IPS-18c (cell line): ENCODE data around the gene NTRK3.
"Not testable (repeated sequence)": the region's sequence is repeated elsewhere in the genome, so short reads cannot be mapped to it uniquely, and the experiment has no call there.

ENCODE experiments used
- H3K4me3 ChIP-seq: 2 replicates; pipeline ENCODE4 v1.7.0; 2013; ENCODE audit warnings: low read depth, mild to moderate bottlenecking, low read length, moderate library complexity; ENCODE audit not compliant: insufficient read depth
- H3K9me3 ChIP-seq: one replicate; pipeline ENCODE4 v1.6.1; 2013; ENCODE audit warnings: mild to moderate bottlenecking, low read length, moderate library complexity; ENCODE audit not compliant: control insufficient read depth, insufficient read depth

Gene NTRK3

GRCh38 chr15:88083811-88084760 is 172.5 kb downstream of the NTRK3 start:
- H3K9me3 ChIP-seq, result peaks cover 2% of the 10 kb centered on the region
- no peak overlapping the region for H3K4me3 ChIP-seq

DNA sequence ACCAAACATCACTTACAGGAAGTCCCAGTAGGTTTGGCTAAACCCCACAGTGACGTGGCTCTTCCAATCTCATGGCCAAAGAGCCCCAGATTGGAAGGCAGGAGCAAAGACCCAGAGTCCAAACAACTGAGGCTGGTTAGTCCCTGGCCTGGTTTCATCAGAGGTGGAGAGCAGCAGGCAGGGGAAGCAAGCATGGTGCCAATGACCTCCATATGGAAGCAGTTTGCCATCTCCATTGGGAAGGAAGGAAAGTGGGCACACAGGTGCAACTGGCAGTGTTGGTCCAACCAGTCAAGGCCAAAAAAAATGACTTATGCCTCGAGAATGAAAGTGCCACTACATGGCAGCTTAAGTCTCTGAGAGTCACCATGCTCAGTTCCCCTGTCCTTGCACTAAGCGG is 175.9 kb downstream of the NTRK3 start:
- H3K9me3 ChIP-seq, result peaks cover 2% of the 10 kb centered on the region
- no peak overlapping the region for H3K4me3 ChIP-seq

GRCh38 chr15:88077296-88078020 is 179.1 kb downstream of the NTRK3 start:
- Histone ChIP-seq H3K9me3 (no peaks in the 10 kb centered on the region), H3K4me3 (no peak overlapping the region)

DNA sequence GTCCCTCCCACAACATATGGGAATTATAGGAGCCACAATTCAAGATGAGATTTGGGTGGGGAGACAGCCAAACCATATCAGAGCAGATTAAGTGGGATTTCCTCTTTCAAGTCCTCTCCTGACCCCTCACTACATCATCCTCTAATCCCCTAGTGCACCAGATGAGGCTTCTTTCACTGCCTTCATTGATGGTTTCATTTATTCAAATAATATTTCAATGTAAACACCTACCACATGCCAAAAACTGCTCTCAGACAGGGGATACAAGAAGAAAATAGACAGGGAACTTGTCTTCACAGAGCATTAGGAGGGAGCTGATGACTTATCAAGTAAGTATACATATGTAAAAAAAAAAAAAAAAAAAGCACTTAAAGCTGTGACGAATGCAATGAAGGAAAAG is 180.2 kb downstream of the NTRK3 start:
- Histone ChIP-seq H3K4me3 (no peak overlapping the region), H3K9me3 (no peaks in the 10 kb centered on the region)

DNA sequence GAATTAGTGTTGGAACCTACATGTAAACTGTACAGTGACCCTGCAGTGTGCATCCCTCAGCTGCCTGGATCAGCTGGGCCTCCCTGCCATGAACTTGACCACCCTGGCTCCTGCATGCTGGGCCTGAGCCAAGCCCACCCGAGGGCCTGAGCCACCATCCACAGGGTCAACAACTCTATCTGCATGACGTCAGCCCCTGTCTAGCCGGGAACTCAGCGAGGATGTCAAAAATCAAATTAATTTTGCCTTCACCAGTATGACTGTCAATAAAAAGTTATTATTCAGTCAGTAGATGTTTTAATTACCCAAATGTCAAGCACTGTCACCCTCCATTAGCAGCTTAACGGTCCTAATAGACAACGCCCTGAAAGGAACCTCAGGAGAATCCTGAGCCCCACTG is 181.4 kb downstream of the NTRK3 start:
- H3K4me3 ChIP-seq, result no peak overlapping the region
- no peaks in the 10 kb centered on the region for H3K9me3 ChIP-seq

GRCh38 chr15:88074386-88074785 is 182.2 kb downstream of the NTRK3 start:
- H3K4me3 ChIP-seq, result no peak overlapping the region
- no peaks in the 10 kb centered on the region for H3K9me3 ChIP-seq

DNA sequence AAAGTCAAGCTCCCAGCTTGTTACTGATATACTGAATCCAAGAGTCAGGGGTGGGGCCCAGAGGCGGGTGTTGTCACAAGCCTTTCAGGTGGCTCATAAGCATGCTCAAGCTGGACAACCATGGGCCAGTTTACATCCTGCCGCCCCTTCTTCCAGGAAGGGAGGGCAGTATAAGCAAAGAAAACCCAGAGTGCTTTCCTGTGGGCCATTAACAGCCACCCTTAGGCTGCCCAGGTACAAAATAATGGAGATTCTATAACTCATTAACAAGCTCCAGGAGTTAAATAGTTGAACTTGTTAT is 183.2 kb downstream of the NTRK3 start:
- Histone ChIP-seq H3K9me3 (no peaks in the 10 kb centered on the region), H3K4me3 (no peak overlapping the region)

DNA sequence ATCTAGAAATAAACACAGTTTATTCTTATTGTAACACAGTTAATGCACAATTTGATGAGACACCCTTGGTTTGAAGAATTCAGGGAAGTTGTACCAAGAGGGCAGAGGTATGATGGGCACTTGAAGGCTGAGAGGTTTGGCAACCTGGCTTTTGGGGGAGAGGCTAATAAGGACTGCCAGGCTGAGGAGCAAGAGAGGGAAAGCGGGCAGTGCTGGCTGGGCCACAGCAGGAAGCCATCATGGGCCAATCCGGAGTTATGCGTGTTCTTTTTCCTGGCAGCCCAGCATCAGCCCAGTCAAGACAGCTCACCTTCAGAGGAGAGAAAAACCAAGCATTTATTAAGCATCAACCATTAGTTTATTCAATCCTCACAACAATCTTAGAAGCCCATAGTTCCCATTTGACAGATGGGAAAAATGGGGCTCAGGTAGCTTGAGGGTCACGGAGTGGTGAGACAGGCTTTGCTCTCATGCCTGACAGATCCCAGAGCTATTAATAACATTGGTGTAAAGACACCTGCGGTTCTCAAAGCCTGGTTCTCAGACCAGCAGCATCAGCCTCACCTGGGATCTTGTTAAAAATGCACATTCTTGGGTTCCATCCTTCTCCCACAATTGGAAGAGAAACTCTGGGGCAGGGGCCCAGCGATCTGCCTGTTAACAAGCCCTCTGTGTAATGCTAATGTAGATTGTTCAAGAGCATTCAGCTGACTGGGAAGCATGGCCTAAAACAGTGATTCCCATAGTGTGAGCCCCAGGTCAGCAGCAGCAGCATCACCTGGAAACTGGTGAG is 183.7 kb downstream of the NTRK3 start:
- no peaks in the 10 kb centered on the region for H3K9me3 ChIP-seq
- H3K4me3 ChIP-seq, result no peak overlapping the region

DNA sequence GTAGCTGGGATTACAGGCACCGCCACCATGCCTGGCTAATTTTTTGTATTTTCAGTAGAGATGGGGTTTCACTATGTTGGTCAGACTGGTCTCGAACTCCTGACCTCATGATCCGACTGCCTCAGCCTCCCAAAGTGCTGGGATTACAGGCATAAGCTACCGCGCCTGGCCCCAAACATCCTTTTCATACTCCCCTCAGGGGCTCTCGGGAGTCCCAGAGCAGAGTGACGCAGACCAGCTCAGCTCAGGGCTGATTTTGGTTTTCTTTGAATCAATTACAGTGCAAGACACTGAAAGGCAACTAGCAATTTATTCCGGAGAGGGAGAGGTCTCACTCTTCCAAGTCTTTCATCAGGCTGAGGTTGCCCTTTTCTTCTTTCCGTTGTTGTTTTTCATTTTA is 184.4 kb downstream of the NTRK3 start:
- not testable (repeated sequence) for H3K4me3 ChIP-seq, H3K9me3 ChIP-seq

GRCh38 chr15:88071141-88071540 is 185.4 kb downstream of the NTRK3 start:
- Histone ChIP-seq H3K9me3 (no peaks in the 10 kb centered on the region), H3K4me3 (no peak overlapping the region)

DNA sequence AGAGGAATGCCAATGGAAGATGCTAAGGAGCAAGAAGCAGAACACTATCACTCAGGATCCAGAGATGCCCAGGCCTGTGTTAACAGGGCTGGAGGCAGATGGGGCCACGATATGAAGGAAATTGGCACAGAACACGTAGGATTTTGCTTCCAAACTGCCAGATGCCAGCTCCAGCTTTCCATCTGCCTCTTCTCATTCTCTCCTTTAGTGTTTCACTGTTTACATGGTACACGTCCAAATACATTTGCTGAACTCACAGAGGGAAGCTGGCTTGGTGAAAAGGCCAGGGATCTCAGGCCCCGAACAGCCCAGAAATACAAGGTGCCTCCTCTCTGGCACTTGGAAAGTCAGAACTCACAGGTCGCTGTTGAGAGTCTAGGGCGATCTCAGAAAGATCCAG is 187.0 kb downstream of the NTRK3 start:
- no peaks in the 10 kb centered on the region for H3K9me3 ChIP-seq
- no peak overlapping the region for H3K4me3 ChIP-seq

DNA sequence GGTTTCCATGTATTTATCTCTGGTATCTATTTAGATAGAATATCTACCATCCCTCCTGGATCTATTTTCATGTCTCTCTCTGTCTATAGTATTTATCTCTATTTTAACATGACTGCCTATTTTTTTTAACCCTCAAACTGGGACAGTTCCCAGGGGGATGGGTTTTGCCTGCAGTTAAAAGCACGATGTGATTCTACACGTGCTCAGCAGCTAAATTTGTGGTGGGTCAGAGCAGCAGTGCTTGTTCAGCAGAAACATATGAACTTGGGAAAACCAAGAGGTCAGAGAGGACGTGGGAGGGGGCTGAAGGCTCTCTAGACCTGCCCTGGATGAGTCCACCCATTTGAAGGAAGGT is 189.2 kb downstream of the NTRK3 start:
- Histone ChIP-seq H3K4me3 (no peak overlapping the region), H3K9me3 (no peaks in the 10 kb centered on the region)

- Histone ChIP-seq H3K9me3 (no peaks in the 10 kb centered on the region), H3K4me3 (no peak overlapping the region)
Measured at GRCh38 chr15:88066636-88067330, 189.8 kb downstream of the NTRK3 start.

GRCh38 chr15:88061452-88061851 is 195.1 kb downstream of the NTRK3 start:
- Histone ChIP-seq H3K9me3 (no peaks in the 10 kb centered on the region), H3K4me3 (no peak overlapping the region)

GRCh38 chr15:88060383-88060782 is 196.2 kb downstream of the NTRK3 start:
- Histone ChIP-seq H3K9me3 (no peaks in the 10 kb centered on the region), H3K4me3 (no peak overlapping the region)

DNA sequence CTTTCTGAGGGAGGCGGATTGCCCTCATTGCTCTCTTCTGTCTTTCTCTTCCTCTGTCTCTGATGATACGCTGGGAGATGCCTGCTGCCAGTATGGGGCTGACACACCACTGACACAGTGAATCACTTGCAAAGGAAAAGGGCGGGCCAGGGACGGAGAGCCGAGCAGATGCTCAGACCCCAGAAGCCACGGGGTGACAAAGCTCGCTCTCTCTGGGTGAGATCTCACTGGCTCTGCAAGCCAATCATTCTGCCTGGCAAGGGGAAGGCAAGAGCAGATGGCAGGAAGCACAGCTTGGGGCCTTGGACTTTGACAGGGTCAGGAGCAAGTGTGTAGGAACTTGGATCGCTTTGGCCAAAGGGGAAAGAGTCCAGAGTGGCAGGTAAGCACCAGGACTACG is 198.7 kb downstream of the NTRK3 start:
- Histone ChIP-seq H3K4me3 (no peak overlapping the region), H3K9me3 (no peaks in the 10 kb centered on the region)

DNA sequence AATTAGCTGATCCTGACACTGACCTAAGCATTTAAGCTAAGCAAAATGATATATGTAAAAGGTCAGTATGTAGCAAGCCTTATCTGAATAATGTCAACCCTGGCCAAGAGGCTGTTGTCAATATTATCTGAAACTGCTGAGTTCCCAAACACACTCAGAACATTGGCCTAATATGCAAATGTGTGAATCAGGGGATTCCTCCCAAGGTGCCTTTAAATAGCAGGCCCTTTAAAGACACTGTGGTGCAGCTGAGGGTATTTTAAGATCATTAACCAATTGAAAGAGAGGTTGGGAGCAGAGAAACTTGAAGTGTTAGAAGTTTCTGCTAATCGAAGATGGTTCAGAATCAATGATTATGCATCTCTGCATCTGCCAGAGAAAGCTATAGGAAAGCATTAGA is 207.0 kb downstream of the NTRK3 start:
- no peak overlapping the region for H3K4me3 ChIP-seq
- H3K9me3 ChIP-seq, result no peaks in the 10 kb centered on the region
